ENCODE results near the gene LCN6.

- no peak for TF ChIP-seq CTCF (IDR thresholded peaks at IDR 0.05)
- TF ChIP-seq POLR2A (IDR thresholded peaks at IDR 0.05): no peak
These were observed 18.4 kb downstream of the LCN6 start for GRCh38 chr9:136729926-136730325.
